CD4-positive, alpha-beta T cell treated with Interferon alpha-2 for 1 hour (primary cell): ENCODE measurements around the gene CTIF.

Experiments
- DNase-seq, 2 donors: peaks; one replicate each; pipeline ENCODE4 v3.0.0-alpha.2; 2020 to 2022

The CTIF gene

GRCh38 chr18:48575658-48576456 lies 37.0 kb downstream of the CTIF start:
- no peak for DNase-seq

- no peak for DNase-seq
These were observed 37.6 kb downstream of the CTIF start for GRCh38 chr18:48576457-48576771.

- DNase-seq: no peak
These were observed 38.8 kb downstream of the CTIF start for GRCh38 chr18:48577478-48578190.

GRCh38 chr18:48578289-48578688 lies 39.5 kb downstream of the CTIF start:
- no peak for DNase-seq

GRCh38 chr18:48580066-48580465 lies 41.2 kb downstream of the CTIF start:
- DNase-seq: no peak

GRCh38 chr18:48580782-48581181 lies 42.0 kb downstream of the CTIF start:
- DNase-seq: no peak

GRCh38 chr18:48581206-48581605 lies 42.4 kb downstream of the CTIF start:
- no peak for DNase-seq

- no peak for DNase-seq
These were observed 43.1 kb downstream of the CTIF start for GRCh38 chr18:48581941-48582340.

GRCh38 chr18:48582946-48583345 lies 44.1 kb downstream of the CTIF start:
- DNase-seq: no peak

GRCh38 chr18:48583573-48583972 lies 44.7 kb downstream of the CTIF start:
- DNase-seq: no peak

- no peak for DNase-seq
These were observed 51.1 kb downstream of the CTIF start for GRCh38 chr18:48589797-48590519.

- no peak for DNase-seq
These were observed 51.8 kb downstream of the CTIF start for GRCh38 chr18:48590678-48591077.

GRCh38 chr18:48592540-48593171 lies 53.8 kb downstream of the CTIF start:
- no peak for DNase-seq

- DNase-seq: no peak
These were observed 55.8 kb downstream of the CTIF start for GRCh38 chr18:48594471-48595094.

- no peak for DNase-seq
These were observed 56.9 kb downstream of the CTIF start for GRCh38 chr18:48595703-48596218.

- no peak for DNase-seq
These were observed 58.3 kb downstream of the CTIF start for GRCh38 chr18:48597110-48597509.

- DNase-seq: no peak
These were observed 58.8 kb downstream of the CTIF start for GRCh38 chr18:48597671-48598070.

- no peak for DNase-seq
These were observed 60.6 kb downstream of the CTIF start for GRCh38 chr18:48599391-48599790.

GRCh38 chr18:48600046-48600445 lies 61.2 kb downstream of the CTIF start:
- no peak for DNase-seq

GRCh38 chr18:48600456-48601090 lies 61.7 kb downstream of the CTIF start:
- DNase-seq: no peak

GRCh38 chr18:48601343-48601742 lies 62.5 kb downstream of the CTIF start:
- no peak for DNase-seq

GRCh38 chr18:48602759-48603390 lies 64.0 kb downstream of the CTIF start:
- DNase-seq: no peak
